ENCODE data around the gene HBG2.
"Not testable (repeated sequence)": the region's sequence is repeated elsewhere in the genome, so short reads cannot be mapped to it uniquely, and the experiment has no call there.

The HBG2 gene

DNA sequence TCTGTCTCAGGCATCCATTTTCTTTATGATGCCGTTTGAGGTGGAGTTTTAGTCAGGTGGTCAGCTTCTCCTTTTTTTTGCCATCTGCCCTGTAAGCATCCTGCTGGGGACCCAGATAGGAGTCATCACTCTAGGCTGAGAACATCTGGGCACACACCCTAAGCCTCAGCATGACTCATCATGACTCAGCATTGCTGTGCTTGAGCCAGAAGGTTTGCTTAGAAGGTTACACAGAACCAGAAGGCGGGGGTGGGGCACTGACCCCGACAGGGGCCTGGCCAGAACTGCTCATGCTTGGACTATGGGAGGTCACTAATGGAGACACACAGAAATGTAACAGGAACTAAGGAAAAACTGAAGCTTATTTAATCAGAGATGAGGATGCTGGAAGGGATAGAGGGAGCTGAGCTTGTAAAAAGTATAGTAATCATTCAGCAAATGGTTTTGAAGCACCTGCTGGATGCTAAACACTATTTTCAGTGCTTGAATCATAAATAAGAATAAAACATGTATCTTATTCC lies 26.1 kb upstream of the HBG2 start:
- no peak for DNase-seq

DNA sequence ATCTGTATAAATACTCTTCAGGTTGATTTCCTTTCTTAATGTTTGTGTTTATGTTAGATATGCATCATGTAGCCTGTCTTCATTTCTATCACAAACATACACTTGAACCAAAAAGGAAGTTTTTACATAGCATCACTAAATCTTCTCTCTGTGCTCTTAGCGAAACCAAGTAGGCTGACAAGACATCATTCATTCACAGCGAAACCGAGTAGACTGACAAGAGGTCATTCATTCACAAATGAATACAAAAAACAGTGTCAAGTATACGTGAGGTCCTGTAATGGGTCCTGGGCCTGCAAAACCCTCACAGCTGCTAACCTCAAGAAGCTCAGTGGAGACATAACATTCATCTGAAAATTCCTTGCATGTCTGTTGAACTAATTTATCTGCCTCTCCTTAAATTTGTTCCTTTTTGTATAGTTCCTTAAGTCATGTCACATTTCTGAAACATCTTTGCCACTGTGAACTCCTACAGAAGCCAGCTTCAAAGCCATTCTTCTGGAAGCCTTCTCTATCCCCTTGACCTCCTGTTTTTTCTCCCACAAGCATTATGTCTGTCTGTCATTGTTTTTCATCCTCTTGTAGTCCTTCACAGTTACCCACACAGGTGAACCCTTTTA lies 25.0 kb upstream of the HBG2 start:
- DNase-seq = no peak

DNA sequence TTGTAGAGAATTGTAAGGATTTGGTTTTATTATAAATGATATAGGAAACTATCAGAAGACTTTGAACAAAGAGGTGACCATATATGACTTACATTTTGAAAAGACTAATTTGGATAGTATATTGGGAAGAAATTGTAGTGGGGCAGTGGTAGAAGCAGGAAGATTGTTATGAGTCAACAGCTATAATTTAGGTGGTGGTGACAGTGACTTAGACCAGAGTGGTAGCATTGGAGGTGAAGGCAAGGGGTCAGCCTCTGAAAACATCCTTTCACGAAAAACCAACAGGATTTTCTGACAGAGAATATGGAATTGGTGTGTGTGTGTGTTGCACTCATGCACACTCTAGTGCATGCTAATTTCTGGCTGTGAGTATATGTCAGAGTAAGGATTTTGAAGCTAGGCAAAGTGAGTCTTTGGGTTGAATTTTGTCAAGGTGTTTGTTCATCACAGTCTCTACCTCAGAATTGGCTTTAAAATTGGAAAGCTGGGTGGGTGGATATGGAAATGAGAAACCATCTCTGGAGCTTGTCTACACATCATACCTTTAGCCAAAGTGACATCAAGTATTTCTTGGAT lies 23.3 kb upstream of the HBG2 start:
- DNase-seq = no peak

DNA sequence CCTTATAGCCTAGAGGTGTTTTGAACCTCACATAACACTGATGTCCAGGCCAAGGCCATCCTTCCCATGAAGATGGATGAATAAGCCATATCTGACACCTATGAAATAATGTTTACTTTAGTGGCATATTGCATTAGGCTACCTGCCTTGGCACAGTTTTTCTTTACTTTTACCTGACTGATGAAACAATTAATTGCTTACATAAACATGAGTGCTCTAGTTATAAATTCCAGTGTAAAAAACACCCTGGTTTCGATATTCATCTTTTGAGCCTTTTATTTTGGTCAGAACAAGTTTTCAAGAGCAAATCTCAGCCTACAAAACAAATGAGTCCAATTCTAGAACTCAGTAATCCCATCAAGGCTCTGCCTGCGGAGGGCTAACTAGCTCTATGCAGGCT lies 22.1 kb upstream of the HBG2 start:
- no peak for DNase-seq

DNA sequence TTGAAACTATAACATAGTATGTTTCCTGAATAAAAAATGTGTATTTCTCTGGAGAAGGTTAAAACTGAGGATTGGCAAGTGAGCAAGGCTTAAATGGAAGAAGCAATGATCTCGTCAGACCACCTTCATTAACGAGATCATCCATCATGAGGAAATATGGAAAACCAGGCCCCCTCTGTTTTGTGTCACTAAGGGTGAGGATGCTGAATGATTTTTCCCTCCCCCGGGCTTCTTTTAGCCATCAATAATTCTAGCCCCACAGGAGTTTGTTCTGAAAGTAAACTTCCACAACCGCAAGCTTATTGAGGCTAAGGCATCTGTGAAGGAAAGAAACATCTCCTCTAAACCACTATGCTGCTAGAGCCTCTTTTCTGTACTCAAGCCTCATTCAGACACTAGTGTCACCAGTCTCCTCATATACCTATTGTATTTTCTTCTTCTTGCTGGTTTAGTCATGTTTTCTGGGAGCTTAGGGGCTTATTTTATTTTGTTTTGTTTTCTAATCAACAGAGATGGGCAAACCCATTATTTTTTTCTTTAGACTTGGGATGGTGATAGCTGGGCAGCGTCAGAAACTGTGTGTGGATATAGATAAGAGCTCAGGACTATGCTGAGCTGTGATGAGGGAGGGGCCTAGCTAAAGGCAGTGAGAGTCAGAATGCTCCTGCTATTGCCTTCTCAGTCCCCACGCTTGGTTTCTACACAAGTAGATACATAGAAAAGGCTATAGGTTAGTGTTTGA lies 21.0 kb upstream of the HBG2 start:
- no peak for DNase-seq

DNA sequence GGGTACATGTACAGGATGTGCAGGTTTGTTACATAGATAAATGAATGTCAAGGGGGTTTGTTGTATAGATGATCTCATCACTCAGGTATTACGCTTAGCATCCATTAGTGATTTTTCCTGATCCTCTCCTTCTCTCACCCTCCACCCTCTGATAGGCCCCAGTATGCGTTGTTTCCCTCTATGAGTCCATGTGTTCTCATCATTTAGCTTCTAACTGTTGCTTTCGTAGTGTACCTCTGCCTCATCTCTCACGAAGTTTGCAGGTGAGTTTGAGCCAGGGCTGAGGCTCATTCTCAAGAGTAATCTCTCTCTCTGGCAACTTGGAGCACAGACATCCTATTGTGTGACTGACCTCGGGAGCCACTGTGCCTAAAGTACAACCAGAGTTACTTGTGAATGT lies 19.8 kb upstream of the HBG2 start:
- no peak for DNase-seq

DNA sequence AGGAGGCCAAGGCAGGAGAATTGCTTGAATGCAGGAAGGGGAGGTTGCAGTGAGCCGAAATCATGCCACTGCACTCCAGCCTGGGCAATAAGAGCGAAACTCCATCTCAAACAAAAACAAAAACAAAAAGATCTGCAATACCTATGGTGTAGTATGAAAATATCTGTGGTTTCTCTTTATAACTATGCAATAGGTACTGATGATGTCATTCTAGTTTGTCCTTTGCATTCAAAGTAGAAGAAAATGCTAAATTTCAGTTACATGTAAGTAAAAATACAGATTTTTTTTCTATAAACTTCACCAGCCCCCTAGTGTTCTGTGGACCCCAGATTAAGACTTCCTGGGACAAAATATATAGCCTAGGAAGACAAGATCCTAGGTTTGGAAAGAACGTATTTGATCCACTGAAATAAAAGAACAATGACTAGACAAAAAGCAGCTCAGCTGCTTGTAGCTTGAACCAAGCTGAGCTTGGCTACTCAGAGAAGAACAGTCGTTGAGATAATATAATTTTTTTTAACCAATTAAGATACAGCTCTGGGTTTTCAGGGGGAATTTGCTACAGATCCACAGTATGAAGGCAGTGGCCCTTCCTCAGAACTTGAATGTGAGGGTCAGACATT lies 17.9 kb upstream of the HBG2 start:
- DNase-seq = no peak

DNA sequence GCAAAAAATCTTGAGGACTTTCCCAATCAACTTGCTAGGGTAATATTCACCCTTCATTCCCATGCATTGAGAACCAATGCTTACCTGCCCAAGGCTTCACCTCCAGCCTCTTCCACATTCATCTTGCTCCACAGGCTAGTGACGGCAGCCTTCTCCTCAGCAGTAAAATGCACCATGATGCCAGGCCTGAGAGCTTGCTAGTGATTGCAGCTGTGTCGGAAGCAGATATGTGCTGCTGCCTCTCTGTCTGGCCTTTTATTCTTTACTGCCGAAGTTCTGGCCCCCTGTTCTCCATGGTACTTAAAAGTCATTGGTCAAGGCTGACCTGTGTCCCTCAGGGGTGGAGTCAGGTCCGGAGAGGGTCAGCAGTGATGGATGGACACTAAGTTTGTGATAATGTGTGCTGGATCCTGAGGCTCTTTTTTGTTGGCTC lies 15.2 kb upstream of the HBG2 start, which contains the start of gene HBE1:
HBE1 (minus strand) TSS at position 231 of the 433 bp plus-strand sequence; CDS start at position 176, 55 bp downstream.
- DNase-seq = no peak

DNA sequence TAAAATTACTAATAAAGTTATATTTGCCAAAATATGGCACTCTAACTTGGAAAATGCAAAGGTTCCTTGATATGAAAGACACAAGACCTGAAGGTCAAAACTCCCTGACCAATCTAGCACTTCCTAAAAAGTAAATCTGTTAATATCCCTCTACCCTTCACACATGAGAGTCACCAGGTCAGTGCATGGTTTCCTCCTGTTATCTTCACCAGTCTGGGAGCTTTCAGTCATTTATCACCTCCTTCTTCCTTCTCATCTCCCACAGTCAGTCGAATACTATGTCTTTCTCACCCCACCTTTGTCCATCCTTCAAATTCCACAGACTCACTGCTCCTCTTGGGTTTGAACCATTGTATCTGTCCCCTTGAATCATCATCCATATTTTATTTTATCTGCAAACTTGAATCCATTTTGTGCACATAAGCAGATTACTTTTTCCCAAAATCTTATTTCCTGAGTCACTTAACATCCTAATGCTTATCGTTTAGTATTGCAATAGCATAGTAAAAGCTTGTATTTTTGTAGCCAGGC lies 12.5 kb upstream of the HBG2 start:
- DNase-seq = no peak

DNA sequence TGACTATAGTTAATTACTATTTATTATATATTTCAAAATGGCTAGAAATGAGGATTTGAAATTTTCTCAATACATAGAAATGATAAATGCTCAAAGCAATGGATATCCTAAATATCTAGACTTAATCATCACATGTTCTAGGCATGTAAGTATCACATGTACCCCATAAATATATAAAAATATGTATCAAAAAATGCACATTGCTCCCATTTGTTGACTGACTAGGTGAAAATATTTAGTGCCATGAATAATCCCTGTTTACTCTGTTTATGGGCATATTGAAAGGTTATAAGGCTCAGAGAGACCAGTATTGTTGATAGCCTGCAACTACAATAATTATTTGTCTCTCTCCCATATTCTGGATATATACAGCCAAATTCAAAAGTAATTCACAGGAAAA lies 12.0 kb upstream of the HBG2 start:
- DNase-seq = no peak

DNA sequence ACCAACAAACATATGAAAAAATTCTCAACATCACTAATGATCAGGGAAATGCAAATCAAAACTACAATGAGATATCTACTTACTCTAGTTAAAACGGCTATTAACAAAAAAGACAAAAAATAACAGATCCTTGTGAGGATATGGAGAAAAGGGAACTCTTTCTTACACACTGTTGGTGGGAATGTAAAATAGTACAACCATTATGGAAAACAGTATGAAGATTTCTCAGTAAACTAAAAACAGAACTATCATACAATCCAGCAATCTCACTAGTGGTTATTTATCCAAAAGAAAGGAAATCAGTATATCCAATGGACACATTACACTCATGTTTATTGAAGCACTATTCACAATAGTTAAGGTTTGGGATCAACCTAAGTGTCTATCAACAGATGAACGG lies 11.3 kb upstream of the HBG2 start:
- no peak for DNase-seq

DNA sequence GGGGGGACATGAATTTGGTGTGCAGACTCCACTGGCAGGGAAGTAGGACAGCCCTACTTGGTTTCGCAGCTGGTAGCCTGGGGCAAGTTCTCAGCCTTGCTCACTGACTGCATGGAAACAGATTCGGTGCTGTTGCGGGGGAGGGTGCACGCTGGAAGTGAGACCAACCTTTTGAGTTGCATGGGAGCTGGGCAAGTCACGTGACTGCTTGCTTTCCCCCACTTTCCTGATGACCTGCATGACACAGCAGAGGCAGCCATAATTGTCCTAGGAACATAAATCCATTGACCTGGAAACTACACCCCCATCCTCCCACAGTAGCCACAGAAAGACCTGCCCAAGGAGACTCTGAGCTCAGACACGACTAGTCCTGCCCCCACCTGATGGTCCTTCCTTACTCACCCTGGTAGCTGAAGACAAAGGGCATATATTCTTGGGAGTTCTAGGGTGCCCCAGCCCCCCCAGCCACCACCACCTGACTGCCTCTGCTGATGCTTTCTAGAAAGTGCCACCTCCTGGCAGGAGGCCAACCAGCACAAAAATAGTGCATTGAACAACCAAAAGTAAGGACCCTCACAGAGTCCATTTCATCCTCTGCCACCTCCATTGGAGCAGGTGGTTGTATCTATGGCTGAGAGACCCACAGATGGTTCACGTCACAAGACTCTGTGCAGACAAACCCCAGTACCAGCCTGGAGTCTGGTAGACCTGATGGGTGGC lies 4.1 kb upstream of the HBG2 start:
- DNase-seq = no peak

DNA sequence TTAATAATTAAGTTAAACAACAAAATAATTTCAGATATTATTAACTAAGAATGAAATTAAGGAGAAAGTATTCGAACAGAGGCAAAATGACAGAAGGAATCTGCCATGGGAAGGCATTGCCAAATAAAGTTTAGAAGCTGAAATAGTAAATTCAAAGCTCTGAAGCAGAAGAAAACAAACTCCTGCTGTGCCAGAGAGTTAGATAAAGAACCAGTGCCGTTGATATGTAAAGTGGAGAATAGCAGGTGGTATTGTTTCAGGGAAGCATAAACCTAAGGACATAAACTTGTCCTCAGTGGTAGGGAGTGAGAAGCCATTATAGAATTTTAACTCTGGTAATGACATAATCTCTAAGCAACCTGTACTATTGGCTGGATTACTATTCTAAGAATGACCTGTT lies 2.7 kb upstream of the HBG2 start:
- DNase-seq = no peak

DNA sequence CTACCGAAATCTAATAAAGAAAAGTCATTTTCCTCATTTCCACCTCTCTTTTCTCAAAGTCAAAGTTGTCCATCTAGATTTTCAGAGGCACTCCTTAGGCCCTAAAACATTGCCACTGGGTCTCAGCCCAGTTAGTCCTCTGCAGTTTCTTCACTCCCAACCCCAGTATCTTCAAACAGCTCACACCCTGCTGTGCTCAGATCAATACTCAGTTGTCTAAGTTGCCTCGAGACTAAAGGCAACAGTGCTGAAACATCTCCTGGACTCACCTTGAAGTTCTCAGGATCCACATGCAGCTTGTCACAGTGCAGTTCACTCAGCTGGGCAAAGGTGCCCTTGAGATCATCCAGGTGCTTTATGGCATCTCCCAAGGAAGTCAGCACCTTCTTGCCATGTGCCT lies 558 bp downstream of the HBG2 start:
- DNase-seq = not testable (repeated sequence)

DNA sequence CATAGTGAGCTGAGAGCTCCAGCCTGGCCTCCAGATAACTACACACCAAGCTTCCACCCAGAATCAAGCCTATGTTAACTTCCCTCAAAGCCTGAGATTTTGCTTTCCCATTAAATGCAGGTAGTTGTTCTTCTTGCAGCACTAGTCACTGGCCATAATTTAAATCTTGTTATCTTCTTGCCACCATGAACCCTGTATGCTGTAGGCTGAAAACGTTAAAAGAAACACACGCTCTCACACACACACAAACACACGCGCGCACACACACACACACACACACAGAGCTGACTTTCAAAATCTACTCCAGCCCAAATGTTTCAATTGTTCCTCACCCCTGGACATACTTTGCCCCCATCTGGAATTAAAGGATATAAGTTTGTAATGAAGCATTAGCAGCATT lies 1.1 kb downstream of the HBG2 start:
- DNase-seq = not testable (repeated sequence)

DNA sequence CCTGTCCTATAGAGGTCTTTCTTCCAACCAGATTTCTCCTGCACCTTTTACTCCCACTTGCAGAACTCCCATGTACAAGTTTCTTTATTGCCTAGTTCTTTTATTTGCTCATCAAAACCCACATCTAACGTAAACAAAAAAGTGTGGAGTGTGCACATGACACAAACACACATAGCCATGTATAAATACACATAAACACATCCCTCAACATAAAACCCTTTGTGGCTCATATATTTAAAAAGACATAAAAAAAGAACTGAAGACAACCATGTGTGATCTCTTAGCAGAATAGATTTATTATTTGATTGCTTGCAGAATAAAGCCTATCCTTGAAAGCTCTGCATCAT lies 1.7 kb downstream of the HBG2 start:
- DNase-seq = no peak

DNA sequence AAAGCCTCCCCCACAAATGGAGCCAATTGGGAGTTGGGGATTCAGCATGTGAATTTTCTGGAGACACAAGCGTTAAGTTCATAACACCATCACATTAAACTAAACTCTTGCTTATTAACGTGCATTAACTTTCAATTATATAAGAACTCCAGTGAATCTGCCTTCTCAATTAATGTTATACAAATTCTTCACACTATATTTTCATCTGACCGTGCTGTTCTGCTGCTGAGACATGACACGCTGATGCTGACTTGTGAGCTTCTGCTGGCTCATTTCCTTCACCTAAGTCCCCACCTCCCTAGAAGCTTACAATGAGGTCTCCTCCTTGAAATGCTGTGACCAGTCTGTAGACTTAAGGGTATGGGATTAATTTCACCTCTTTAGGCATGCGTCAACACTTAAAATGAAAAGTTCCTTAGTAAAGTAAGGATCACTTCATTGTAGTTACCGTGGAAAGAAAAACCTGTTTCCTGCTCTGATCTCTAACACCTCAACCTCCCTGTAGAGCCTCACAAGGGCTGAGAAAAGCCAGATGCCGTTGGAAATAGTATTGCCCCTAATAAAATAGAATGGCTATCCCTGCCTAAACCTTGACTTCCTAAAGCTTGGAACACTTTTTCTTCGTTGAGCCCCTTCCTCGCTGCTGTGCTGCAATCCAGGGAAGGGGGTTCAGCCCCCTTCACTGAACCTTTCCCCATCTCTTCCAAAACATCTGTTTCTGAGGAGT lies 2.2 kb downstream of the HBG2 start:
- DNase-seq = no peak

DNA sequence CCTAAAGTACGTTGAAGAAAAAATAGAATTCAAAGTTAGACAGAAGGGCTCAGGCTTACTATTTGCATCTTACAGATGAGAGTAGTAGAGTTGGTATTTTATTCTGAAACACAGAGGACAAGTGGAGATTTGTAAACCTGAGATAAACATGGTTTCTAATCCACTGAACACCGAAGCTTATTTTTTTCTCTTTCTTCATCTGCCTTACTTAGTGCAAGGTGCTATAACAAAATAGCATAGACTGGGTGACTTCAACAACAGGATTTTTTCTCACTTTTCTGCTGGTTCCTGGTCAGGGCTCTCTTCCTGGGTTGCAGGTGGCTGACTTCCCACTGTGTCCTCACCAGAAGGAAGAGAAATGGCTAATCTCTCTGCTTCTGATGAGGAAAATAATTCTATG lies 2.8 kb downstream of the HBG2 start:
- no peak for DNase-seq

DNA sequence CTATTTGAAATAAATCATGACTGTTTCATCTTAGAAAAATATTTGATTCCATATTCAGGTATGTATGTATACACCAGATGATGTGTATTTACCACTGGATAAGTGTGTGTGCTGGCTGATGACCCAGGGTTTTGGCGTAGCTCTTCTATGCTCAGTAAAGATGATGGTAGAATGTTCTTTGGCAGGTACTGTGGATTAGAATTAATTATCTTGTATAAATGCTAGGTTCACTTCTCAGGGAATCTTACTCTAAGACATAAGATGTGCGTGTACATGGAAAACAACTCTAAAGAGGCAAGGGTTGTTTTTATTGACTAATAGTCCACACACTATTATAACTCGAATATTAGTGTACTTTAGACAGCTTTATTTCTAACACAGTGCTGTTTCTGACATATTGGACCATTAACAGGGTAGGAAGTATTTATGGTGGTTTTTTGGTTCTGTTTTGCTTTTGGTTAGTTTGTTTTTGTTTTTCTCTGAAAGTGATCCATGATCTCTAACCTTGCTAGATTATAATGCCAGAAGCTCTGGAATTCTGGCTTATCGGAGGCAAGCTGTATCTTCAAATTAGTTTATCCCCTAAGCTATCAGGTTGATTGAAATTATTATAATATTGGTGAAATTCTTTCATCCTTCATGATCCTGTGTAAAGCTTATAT lies 3.9 kb downstream of the HBG2 start:
- no peak for DNase-seq

DNA sequence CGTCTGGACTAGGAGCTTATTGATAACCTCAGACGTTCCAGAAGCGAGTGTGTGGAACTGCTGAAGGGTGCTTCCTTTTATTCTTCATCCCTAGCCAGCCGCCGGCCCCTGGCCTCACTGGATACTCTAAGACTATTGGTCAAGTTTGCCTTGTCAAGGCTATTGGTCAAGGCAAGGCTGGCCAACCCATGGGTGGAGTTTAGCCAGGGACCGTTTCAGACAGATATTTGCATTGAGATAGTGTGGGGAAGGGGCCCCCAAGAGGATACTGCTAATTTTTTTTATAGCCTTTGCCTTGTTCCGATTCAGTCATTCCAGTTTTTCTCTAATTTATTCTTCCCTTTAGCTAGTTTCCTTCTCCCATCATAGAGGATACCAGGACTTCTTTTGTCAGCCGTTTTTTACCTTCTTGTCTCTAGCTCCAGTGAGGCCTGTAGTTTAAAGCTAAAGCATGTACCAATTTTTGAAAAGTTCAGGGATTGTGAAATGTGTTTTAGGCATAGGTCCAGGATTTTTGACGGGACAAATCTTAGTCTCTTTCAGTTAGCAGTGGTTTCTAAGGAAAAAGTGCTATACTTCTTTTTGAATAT lies 4.7 kb downstream of the HBG2 start, which contains the start of gene HBG1:
HBG1 (minus strand) TSS at position 51 of the 590 bp plus-strand sequence. CDS start 53 bp downstream, outside the sequence.
- DNase-seq = not testable (repeated sequence)

DNA sequence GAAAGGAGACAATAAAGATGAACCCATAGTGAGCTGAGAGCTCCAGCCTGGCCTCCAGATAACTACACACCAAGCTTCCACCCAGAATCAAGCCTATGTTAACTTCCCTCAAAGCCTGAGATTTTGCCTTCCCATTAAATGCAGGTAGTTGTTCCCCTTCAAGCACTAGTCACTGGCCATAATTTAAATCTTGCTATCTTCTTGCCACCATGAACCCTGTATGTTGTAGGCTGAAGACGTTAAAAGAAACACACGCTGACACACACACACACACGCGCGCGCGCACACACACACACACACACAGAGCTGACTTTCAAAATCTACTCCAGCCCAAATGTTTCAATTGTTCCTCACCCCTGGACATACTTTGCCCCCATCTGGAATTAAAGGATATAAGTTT lies 6.1 kb downstream of the HBG2 start:
- not testable (repeated sequence) for DNase-seq
